Stimulated activated CD4-positive, alpha-beta T cell treated with anti-CD3 and anti-CD28 coated beads, Interleukin-1b, Interleukin-23, amount 100 ng/mL, for 24 hours (primary cell): ENCODE results near the gene FH.

ENCODE experiments used
- DNase-seq, 4 experiments: peaks; one replicate each; pipeline ENCODE4 v3.0.0-alpha.2; 2020; ENCODE audit warnings: low read depth in 4 of 4, low spot score in 1 of 4

The FH gene

DNA sequence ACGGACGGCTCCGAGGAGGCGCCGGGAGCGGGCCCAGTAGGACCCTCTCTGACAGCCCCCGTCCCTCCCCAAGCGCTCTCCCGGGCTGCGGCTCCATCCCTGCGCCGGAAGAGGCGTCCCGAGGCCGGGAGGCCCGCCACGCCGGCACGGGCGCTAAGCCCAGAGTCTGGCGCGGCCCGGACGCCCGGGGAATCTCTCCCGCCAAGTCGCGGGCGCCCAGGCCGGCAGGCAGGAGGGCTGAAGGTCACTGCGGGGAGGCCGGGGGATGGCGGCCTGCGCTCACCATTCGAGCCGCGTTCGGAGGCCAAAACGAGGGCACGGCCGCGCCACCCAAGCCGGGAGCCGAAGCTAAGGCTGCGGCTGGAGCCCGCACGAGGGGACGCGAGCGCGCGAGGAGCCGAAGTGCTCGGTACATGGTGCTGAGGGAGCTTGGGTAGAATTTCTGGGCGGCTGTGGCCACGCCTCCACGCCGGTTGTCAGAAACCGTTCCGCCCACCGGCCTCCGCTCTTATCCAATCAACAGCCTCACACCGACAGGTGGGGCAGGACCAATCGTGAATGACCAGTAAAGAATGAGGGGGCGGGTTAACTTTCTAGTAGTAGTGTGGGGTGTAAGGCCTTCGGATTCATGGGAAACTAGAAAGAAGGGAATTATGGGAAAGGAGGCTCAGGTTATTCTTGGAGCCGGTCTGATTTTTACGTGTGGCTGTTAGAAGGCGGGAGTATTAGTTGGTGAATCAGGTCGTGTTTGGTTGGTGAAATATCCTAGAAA, at the start of gene FH:
Gene FH (minus strand): TSS at position 448 of the 772 bp plus-strand sequence. CDS start 33 bp downstream, at position 415.
- peak; percentile 76 to 90 (median 82) for DNase-seq

DNA sequence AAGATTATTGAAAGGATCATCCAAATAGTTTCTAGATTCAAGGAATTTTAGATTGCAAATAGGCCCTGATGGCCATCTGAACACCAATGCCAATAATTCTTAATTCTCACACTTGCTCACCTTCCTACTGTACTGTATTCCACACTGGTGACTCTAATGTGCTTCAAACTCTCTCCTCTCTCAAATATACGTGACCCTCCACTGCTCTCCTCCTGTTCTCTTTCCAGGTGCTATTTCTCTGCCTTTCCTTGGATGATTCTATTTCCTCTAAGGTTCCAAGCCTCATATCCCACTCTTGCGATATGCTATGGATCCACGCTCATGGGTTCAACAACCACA, 41.3 kb upstream of the FH start:
- DNase-seq = no peak

DNA sequence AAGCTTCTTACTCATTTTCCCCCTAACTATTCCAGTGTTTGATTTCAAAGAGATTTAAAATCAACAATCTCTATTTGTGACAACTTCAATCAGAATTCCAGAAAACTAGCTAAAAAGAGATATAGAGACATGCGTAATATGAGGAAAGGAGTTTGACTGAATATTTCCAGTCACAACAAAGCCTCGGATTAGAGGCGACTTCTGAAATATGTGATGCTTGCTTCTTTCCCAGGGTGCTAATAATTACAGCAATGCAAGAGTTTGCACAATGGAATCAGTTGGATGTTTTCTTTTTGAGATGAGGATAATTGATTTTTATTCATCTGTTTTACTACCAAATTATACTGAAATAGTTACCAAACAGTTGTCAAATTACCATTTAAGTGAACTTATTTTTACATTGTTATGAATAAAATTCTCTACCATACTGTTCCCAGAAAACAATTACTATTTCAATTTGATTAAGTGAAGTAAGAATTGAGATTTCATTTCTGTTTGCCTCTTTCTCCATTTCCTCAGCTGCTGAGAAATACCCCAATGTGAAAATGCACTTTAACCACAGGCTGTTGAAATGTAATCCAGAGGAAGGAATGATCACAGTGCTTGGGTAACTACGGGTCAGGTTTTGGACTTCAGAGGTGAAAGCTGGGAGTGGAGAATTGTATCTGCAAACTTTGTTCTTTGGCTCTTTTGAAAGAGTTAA, 40.7 kb upstream of the FH start:
- DNase-seq = no peak

DNA sequence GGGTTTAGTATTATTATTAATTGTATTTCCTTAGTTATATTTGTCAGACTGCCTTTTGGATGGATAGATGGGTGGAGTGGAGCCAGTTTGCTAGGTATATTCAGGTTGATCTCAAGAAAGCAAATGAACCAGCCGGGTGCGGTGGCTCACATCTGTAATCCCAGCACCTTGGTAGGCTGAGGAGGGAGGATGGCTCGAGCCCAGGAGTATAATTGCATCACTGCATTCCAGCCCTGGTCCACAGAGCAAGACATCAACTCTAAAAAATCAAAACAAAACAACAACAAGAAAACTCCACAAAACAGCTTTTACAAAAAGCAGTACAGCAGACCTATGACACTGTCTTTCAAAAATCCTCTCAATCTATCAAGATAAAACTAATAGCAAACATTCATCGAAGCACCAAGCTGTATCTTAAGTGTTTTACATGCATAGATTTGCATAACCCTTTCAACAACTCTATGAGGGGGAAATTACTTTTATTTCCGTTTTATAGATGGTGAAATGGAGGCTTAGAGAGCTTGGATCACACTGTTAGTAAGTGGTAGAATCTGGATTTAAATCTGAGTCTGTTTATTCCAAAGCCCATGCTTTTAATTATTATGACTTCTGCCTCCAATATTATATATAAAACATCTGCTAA, 38.1 kb upstream of the FH start:
- DNase-seq = no peak

DNA sequence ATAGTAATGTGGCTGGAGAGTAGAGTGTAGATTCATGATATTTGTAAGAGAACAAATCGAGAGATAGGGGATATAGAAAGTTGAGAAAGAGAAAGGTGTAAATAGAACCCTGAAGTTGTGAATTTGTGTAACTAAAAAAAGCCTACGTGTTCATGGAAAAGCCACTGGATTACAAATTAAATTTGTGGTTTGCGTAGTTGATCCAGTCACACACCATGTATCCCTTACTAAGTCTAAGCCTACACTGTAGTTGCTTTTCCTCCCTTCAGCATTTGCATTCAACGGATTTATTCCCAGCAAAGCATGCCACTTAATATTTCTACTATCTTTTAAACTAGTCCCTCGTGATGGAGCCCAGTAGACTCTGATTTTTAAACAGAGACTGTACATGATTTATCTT, 37.5 kb upstream of the FH start:
- no peak for DNase-seq

DNA sequence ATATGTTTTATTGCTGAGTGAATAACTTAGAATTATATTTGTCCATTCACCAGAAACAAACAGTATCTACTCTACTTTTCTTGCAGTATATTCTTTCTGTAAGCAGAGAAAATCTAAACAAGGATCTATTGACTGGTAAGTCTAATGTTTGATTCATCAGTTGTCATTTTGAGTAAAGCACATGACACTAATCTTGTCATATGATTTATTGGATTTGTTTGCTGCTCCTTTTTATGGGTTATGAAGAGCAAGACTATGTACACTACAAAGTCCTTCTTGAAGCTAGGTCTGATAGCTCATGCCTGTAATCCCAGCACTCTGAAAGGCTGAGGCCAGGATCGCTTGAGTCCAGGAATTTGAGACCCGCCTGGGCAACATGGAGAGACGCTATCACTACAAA, 36.0 kb upstream of the FH start:
- no peak for DNase-seq

DNA sequence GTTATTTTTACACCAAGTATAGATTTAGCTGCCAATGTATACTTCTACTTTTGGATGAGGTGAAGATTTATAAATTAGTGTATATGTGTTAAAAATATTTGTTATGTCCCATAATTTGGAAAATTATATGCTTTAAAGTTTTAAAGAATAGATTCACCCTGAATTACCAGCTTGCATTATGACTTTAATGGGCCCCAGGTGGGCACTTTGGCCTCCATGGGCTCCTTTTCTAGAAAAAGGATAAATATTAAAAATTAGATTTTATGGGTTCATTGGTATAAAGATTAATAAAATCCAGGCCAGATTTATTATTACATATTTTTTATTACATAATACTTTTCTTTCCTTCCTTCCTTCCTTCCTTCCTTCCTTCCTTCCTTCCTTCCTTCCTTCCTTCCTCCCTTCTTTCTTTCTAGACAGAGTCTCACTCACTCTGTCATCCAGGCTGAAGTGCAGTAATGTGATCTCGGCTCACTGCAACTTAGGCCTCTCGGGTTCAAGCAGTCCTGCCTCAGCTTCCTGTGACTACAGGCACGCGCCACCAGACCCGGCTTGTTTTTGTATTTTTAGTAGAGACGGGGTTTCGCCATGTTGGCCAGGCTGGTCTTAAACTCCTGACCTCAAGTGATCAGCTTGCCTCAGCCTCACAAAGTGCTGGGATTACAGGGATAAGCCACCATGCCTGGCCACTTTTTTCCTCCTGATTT, 34.5 kb upstream of the FH start:
- DNase-seq = no peak

DNA sequence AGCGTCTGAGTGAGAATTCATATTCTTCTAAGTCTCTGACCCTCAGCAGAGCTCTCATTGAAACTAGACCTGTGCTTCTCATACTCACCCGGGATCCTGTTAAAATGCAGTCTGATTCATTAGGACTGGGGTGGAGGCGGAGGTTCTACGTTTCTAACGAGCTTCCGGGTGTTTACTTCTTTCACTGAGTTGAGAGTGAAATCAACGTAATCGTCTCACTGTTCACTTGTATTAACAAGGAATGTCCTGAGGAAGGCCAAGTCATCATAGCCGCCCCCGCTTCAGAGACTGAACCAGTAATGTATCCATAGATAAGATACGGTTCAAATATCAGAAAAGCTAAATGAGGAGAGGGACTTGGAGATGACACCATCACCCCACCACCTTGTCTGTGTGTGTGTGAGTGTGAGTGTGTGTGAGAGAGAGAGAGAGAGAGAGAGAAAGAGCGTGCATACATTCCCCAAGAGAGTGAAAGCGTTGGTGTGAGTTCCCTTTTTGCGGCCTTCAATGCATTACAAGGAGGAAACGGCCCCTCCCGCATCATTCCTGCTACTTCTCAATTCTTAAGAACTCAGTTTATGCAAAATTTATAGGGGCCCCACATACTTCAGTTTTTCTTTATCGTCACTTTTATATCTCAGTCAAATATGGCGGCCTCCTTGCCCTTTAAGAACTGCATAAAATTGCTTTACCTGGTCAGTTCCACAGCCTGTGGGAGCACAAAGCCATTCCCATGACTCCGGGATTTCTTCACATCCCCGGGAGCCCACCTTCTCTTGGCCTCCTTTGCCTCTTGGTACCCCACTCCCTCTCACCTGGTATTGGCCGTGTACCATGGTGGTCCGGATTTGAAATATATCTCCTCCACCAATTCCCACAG, 32.4 kb upstream of the FH start:
- peak in 3 of 4 experiments; percentile 12 to 33 (median 30) for DNase-seq

DNA sequence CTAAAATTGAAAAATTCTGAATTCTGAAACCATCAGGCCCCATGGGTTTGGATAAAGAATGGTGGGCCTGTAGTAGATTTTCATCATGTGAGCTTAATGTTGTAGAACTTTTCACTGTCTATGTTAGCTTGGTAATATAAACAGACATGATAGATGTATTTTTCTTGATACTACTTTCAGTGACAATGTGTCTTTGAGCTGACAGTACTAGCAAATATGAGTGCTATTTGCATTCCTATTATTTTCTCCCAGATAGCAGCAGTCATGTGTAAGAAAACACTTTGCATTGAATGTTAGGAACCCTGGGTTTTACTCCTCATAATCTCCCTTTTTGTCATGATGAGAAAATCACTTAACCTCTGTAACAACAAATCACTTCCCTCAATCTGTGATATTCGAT, 30.8 kb upstream of the FH start:
- no peak for DNase-seq

DNA sequence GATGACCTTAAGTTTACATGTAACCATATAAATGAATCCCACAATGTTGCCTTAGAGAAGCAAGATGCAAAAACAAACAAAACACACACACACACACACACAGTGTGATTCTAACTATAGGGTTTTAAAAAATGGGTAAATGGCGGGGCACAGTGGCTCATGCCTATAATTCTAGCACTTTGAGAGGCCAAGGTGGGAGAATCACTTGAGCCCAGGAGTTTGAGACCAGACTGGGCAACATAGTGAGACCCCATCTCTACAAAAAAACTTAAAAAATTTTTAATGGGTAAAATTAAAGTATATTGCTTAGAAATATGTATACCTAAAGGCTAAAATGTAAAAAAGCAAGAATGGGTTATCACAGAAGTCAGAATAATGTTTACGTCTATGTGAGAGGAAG, 28.5 kb upstream of the FH start:
- no peak for DNase-seq

DNA sequence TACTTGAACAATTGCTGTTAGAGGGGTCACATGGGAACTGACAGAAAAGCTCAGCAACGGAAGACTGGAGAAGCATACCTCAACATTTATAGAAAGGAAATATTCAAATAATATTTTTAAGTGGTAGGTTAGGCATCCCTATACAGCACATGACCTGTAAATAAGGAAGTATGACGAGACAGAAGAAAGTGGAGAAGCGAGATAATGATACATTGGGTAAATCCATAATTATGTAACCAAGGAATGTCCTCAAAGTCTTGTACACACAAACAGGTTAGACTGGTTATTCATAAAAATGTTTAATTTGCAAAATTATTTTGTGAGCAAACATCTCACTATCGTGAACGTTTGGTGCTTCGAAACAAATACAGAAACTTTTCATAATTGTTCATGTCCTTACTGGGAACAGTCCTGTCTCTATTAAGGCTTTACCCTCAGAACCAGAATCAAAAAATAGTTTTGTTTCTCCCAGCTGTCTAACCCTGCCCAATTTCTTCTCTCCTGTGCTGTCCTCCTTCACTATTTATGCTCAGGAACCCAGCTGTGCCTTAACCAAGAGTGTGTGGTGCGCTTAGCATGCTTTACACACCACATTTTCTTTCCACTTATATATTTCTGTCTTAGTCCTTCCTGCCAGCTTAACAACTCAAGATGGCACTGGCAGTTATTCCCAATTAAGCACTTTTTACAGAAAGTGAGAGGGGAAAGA, 22.8 kb upstream of the FH start:
- DNase-seq = no peak

DNA sequence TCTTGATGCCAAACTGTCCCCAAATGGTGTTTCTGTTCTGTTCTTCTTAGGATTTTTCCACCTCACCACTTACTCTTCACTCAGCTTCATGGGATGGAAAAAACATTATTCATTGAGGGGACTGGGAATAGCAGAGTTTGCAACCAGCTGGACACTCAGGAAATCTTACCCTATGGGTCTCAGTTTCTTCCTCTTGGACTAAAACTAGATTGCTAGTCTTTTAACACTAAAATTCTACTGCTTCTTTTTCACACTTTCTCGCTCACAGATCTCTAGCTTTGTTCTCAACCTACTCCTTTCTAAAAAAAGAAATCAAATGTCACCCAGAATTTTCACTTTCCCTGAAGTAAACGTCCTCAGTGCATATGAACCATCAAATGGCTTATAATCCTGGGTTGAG, 17.4 kb upstream of the FH start:
- DNase-seq = no peak

DNA sequence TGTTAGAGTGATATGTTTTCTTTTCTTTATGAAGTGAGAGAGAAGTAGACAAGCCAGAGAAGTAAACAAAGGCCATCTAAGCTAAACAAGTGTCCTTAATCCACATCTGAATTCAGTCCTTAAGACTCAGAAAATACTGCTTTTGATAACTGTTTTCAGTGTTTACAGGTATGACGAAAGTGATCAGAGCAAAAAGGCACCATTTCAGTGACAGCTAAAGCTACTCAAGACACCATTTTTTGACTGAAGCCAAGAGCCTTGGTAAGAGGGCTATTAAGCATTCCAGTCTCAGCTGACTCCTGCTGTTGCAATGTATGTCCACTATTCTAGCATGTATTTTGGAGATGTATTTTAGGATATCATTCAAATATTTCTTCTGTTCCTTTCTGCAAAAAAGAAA, 16.7 kb upstream of the FH start:
- no peak for DNase-seq

DNA sequence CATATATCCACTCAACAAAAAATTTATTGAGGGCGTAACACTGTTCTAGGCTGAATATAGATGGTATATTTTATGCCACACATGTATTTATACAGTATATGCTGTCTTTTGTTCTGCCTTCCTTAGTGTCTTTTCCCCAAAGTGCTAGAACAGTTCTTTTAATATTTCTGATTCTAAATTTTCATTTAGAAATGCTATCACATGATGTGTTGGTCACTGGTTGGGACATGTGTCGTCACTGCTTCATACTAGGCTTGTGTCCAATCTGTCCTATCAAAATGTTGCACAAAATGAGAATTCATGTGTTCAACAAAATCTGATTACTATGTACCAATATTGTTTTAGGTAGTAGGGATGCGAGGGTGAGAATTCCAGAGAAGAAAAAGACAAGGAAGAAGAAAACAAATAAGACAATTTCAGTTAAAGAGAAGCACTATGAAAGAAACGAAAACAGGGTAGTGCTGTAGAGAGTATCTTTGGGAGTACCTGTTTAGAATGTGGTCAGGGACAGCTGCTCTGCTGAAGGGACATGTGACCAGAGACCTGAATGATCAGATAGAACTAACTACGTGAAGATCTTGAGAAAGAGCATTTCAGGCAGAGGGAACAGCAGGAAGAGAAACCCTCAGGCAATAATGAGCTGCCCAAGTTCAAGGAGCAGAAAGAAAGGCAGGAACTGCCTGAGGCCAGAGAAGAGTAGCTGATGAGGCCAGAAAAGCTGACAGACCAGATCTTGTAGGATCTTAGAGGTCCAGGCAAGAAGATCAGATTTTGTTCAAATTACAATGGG, 14.0 kb upstream of the FH start:
- DNase-seq = no peak

DNA sequence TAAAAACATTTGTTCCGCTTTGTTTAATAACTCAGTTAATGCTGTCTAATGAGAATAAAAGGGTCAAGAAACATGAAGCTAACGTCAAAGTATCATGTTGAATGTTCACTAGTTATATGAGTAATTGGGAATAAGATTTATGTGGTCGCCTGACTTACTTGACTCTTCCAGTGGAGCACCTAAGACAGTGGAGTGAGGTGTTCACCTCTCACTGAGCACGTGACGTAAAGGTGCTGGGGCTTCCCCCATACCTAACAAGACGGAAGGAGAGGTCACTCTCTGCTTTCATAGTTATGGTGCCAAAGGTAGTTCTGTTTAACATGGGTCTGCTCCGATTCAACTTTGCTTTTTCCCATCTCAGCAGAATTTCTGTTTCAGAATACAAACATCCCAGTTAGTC, 13.3 kb upstream of the FH start:
- no peak for DNase-seq

DNA sequence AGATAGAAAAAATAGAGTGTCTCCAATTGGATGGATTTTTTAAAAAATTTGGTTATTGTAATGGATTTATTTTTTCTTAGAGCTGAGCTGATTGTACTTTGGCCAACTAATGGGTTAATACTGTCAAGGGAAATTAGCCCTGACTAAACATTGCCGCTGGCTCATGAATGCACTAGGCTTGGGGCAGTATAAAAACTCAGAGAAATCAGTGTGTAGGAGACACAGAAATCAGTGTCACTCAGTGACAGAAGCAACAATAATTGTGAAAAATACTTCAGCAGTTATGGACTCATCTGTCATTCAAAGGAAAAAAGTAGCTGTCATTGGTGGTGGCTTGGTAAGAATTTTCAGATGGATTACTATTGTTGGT, 12.6 kb upstream of the FH start, which contains the start of gene KMO:
Gene KMO (plus strand): TSS at position 217 of the 370 bp plus-strand sequence. CDS start 67 bp downstream, at position 284.
- DNase-seq = no peak

DNA sequence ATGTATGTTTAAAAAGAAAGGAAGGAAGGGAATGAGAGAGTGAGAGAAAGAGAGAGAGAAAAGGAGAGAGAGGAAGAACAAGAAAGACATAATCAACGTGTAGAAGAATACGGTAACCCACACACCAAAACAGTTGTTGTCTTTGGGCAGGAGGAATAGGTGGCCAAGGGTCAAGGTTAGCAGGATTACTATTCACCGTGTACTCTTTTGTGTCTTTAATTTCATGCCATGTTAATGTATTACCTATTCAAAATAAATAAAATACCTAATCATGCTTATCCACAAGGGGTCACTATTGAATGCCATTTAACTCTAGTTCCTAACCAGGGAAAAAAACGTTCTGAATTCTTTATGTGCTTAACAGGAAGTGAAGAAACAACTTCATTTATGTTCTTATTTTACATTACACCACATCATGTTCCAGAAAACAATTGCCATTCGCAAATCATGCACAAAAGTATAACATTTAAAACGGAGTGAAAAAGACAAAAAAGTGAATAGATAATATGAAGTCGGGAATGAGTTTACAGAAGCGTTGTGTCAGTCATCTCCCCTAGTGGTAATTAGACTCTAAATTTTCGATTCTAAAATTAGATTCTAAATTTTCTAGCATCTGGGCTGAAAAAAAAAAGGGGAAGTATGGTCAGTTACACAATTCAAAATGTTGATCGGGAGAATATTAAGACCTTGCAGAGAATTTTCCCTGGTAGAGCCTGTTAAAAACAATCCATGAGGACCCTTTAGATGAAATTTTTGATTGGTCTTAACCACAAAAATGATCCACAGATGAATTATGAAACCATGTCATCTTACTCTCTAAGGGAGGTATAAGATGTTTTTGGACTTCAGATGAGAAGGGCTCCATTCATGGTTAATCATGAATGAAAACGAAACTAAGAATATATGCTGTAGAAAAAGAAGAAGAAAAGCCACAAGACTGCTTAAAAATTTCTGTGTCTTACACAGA, 11.9 kb upstream of the FH start:
- no peak for DNase-seq

DNA sequence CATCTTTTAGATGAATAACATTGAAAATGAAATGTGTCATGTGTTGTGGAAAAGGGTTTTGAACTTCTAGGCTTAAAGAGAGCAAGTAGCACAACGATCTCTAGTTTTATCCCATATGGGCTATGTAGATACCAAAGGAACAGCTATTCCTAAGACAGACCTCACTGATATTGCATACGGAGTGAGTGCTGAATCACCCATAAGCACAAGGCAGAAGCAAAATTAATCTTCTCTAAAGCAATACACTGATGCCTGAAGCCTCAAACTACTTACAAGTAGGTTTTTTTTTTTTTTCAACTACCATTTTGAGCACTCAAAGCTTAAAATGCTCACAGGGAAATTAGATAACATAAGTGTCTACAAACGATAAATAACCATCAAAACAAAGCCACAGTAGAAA, 7.6 kb upstream of the FH start:
- DNase-seq = no peak
